GM18499 (cell line): ENCODE results near the gene PCDHGB3.
"Not testable (repeated sequence)": the region's sequence is repeated elsewhere in the genome, so short reads cannot be mapped to it uniquely, and the experiment has no call there.

ENCODE experiments used
- ATAC-seq: cut with Tn5 transposase; IDR thresholded peaks from one replicate; pipeline ENCODE4 v1.9.1; 2021; ENCODE audit warnings: moderate number of reproducible peaks; ENCODE audit not compliant: insufficient read depth, unreplicated experiment

Gene PCDHGB3

DNA sequence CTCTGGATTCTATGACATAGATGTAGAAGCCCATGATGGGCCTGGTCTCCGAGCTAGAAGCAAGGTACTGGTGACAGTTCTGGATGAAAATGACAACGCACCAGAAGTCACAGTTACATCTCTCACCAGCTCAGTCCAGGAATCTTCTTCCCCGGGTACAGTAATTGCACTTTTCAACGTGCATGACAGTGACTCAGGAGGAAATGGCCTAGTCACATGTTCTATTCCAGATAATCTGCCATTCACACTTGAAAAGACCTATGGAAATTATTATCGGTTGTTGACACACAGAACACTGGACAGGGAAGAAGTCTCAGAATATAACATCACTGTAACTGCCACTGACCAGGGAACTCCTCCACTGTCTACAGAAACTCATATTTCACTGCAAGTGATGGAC lies 13.9 kb upstream of the PCDHGB3 start:
- ATAC-seq, result no peak

- no peak for ATAC-seq
These were observed 13.1 kb upstream of the PCDHGB3 start for GRCh38 chr5:141356950-141357349.

DNA sequence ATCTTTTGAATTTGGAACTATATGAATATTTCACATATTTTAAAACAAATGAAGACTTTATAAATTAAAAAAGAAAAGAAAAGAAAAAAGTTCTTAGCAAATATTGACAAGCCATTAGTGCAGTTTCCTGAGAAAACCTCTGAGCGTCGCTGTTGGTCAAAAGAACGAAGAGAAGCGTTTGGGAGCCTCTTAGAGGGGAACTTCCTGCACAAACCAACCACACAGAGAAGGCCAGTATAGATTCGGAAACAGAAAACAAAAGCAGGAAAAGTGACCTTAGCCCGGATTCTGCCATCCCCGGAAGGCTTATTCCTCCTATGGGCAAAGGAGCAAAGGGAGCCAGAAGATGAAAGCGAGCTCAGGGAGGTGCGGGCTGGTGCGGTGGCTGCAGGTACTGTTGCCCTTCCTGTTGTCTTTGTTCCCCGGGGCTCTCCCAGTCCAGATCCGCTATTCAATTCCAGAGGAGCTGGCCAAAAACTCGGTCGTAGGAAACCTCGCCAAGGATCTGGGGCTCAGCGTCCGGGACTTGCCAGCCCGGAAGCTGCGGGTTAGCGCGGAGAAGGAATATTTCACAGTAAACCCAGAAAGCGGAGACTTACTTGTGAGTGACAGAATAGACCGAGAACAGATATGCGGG lies 10.1 kb upstream of the PCDHGB3 start, which contains the start of gene PCDHGB2:
TSS of gene PCDHGB2 (plus strand) at position 205 of the 637 bp plus-strand sequence. CDS start at position 347, 142 bp downstream.
- no peak for ATAC-seq

DNA sequence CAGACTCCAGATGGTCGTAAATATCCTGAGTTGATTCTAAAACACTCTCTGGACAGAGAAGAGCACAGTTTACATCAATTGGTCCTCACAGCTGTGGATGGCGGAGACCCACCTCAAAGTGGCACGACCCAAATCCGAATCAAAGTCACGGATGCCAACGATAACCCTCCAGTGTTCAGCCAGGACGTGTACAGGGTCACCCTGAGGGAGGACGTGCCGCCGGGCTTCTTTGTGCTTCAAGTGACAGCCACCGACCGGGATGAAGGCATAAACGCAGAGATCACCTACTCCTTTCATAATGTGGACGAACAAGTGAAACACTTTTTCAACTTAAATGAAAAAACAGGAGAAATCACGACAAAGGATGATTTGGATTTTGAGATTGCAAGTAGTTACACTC lies 9.4 kb upstream of the PCDHGB3 start:
- ATAC-seq, result no peak

DNA sequence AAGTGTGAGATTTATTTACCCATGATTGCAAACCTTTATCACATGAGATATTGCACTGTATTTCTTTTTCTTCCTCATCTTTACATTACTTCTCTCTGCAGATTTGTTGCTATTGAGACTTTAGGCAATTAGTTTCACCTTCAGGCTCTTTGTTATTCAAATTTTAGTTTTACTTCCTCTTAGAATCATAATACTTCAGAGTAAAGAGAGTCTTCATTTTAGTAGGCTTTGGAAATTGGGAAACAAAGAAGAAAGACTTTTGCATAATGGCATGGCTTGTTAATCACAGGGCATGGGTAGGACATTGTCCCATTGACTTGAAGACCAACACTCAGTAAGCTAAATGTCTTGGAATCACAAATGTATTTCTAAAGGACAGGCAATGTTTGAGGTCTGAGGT lies 7.3 kb upstream of the PCDHGB3 start:
- no peak for ATAC-seq

DNA sequence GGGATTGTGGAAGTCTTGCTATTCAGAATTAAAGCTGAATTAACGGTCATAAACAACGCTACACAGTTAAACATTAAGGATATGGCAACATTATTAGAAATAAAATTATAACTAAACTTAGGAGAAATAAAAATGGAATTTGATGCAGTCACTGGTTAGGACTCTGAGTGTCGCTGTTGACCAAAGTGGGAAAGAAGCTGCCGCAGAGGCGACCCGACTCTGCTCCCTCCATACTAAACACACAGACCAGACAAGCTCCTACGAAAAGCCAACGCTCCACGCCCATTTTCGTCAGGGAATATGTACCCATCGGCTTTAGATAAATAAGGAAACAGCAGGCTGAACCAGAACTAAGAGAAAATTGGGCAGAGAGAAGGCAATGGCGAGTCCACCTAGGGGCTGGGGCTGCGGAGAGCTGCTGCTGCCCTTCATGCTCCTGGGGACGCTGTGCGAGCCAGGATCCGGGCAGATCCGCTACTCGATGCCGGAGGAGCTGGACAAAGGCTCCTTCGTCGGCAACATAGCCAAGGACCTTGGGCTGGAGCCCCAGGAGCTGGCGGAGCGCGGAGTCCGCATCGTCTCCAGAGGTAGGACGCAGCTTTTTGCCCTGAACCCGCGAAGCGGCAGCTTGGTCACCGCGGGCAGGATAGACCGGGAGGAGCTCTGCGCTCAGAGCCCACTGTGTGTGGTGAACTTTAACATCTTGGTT lies 5.9 kb upstream of the PCDHGB3 start, which contains the start of gene PCDHGA5:
TSS of gene PCDHGA5 (plus strand) at position 211 of the 709 bp plus-strand sequence. CDS start at position 380, 169 bp downstream.
- ATAC-seq, result no peak

DNA sequence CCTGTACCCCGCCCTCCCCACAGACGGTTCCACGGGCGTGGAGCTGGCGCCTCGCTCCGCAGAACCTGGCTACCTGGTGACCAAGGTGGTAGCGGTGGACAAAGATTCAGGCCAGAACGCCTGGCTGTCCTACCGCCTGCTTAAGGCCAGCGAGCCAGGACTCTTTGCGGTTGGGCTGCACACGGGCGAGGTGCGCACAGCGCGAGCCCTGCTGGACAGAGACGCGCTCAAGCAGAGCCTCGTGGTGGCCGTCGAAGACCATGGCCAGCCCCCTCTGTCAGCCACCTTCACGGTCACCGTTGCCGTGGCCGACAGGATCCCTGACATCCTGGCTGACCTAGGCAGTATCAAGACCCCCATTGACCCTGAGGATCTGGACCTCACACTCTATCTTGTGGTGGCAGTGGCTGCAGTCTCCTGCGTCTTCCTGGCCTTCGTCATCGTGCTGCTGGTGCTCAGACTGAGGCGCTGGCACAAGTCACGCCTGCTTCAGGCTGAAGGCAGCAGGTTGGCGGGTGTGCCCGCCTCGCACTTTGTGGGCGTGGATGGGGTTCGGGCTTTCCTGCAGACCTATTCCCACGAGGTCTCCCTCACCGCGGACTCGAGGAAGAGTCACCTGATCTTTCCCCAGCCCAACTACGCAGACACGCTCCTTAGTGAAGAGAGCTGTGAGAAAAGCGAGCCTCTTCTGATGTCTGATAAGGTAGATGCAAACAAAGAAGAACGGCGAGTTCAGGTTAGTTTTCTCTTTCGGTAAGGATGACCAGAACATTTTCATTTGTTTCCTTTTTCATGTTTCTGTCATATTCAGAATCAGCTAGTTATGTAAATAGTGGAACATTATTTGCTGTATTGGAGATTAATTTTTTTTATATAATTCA lies 3.8 kb upstream of the PCDHGB3 start:
- ATAC-seq, result no peak

DNA sequence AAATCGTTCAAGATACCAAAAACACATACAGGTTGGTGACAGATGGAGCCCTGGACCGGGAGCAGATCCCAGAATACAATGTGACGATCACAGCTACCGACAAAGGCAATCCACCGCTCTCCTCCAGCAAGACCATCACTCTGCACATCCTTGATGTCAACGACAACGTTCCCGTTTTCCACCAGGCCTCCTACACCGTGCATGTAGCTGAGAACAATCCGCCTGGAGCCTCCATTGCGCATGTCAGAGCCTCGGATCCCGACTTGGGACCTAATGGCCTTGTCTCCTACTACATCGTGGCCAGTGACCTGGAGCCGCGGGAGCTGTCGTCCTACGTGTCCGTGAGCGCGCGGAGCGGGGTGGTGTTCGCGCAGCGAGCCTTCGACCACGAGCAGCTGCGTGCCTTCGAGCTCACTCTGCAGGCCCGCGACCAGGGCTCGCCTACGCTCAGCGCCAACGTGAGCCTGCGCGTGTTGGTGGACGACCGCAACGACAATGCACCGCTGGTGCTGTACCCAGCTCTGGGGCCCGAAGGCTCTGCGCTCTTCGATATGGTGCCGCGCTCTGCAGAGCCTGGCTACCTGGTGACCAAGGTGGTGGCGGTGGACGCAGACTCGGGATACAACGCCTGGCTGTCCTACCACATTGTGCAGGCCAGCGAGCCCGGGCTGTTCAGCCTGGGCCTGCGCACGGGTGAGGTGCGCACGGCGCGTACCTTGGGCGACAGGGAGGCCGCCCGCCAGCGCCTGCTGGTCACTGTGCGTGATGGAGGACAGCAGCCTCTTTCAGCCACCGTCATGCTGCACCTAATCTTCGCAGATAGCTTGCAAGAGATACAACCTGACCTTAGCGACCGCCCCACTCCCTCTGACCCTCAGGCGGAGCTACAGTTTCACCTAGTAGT lies 1.8 kb downstream of the PCDHGB3 start:
- no peak for ATAC-seq

DNA sequence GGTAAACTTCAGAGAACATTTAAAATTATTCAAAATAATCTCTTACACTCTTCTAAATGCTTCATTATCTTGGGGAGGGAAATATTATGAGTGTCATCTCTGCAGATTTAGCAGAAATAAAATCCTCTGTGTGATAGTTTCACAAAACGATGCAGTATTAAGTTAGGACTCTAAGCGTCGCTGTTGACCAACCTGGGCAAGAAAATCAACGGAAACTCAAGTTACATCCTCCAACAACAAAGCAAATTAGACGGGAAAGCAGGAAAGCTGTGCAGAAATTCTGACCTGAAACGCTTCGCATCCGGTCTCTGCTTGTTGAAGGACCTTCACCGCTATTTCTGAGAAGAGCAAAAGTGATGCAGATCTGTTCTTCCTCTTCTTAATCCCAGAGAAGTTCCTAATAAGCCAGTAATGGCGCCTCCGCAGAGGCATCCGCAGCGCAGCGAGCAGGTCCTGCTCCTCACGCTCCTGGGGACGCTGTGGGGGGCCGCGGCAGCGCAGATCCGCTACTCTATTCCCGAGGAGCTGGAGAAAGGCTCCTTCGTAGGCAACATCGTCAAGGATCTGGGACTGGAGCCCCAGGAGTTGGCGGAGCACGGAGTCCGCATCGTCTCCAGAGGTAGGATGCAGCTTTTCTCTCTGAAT lies 3.8 kb downstream of the PCDHGB3 start, which contains the start of gene PCDHGA6:
TSS of gene PCDHGA6 (plus strand) at position 219 of the 645 bp plus-strand sequence. CDS start at position 412, 193 bp downstream.
- ATAC-seq, result no peak

DNA sequence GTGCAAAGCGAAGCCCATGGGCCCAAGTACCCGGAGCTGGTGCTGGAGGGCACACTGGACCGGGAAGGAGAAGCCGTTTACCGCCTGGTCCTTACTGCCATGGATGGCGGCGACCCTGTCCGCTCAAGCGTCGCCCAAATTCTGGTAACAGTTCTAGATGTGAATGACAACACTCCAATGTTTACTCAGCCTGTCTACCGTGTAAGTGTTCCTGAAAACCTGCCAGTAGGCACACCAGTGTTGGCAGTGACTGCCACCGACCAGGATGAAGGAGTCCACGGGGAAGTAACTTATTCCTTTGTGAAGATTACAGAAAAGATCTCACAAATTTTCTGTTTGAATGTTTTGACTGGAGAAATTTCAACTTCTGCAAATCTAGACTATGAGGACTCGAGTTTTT lies 4.6 kb downstream of the PCDHGB3 start:
- no peak for ATAC-seq

DNA sequence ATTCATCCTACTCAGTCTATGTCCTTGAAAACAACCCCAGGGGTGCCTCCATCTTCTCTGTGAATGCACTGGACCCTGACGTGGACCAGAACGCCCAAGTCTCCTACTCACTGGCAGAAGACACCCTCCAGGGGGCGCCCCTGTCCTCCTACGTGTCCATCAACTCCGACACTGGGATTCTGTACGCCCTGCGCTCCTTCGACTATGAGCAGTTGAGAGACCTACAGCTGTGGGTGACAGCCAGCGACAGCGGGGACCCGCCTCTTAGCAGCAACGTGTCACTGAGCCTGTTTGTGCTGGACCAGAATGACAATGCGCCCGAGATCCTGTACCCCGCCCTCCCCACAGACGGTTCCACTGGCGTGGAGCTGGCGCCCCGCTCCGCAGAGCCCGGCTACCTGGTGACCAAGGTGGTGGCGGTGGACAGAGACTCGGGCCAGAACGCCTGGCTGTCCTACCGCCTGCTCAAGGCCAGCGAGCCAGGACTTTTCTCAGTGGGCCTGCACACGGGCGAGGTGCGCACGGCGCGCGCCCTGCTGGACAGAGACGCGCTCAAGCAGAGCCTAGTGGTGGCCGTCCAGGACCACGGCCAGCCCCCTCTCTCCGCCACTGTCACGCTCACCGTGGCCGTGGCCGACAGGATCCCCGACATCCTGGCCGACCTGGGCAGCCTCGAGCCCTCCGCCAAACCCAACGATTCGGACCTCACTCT lies 5.6 kb downstream of the PCDHGB3 start:
- ATAC-seq, result not testable (repeated sequence)

- no peak for ATAC-seq
These were observed 12.6 kb downstream of the PCDHGB3 start, which contains the start of gene PCDHGA7 for GRCh38 chr5:141382469-141383294. TSS of gene PCDHGA7 (plus strand) at chr5:141382742. CDS start at chr5:141382900, 158 bp downstream.

- ATAC-seq, result no peak
These were observed 13.3 kb downstream of the PCDHGB3 start for GRCh38 chr5:141383345-141383744.

DNA sequence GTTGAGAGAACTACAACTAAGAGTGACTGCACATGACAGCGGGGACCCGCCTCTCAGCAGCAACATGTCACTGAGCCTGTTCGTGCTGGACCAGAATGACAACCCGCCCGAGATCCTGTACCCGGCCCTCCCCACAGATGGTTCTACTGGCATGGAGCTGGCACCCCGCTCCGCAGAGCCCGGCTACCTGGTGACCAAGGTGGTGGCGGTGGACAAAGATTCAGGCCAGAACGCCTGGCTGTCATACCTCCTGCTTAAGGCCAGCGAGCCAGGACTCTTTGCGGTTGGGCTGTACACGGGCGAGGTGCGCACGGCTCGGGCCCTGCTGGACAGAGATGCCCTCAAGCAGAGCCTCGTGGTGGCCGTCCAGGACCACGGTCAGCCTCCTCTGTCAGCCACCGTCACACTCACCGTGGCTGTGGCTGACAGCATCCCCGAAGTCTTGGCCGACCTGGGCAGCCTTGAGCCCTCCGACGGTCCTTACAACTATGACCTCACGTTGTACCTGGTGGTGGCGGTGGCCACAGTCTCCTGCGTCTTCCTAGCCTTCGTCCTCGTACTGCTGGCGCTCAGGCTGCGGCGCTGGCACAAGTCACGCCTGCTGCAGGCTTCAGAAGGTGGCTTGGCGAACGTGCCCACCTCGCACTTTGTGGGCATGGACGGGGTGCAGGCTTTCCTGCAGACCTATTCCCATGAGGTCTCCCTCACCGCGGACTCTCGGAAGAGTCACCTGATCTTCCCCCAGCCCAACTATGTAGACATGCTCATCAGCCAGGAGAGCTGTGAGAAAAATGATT lies 14.6 kb downstream of the PCDHGB3 start:
- no peak for ATAC-seq

- ATAC-seq, result not testable (repeated sequence)
These were observed 17.7 kb downstream of the PCDHGB3 start, which contains the start of gene PCDHGB4 for GRCh38 chr5:141387557-141388311. TSS of gene PCDHGB4 (plus strand) at chr5:141387698. CDS start at chr5:141387885, 187 bp downstream.

DNA sequence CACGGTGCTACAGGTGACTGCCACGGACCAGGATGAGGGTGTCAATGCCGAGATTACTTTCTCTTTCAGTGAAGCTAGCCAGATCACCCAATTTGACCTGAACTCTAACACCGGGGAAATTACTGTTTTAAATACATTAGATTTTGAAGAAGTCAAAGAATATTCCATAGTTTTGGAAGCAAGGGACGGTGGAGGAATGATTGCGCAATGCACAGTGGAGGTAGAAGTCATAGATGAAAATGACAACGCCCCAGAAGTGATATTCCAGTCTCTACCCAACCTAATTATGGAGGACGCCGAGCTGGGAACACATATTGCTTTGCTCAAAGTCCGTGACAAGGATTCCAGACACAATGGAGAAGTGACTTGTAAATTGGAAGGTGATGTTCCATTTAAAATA lies 18.6 kb downstream of the PCDHGB3 start:
- no peak for ATAC-seq
